Measurements from ENCODE around the gene ACTL10.

DNA sequence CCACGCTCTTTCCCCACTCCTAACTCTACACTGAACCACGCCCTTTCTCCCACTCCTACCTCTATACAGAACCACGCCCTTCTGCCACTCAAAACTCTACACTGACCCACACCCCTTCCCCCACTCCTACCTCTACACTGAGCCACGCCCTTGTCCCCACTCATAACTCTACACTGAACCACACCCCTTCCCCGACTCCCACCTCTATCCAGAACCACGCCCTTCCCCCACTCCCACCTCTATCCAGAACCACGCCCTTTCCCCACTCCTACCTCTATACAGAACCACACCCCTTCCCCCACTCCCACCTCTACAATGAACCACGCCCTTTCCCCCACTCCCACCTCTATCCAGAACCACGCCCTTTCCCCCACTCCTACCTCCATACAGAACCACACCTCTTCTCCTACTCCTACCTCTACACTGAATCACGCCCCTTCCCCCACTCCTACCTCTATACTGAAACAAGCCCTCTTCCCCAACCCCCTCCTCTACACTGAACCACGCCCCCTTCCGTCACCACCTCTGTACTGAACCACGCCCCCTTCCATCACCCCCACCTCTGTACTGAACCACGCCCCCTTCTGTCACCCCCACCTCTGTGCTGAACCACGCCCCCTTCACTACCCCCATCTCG is 43.3 kb downstream of the ACTL10 start:
- TF ChIP-seq, protein P1, sequence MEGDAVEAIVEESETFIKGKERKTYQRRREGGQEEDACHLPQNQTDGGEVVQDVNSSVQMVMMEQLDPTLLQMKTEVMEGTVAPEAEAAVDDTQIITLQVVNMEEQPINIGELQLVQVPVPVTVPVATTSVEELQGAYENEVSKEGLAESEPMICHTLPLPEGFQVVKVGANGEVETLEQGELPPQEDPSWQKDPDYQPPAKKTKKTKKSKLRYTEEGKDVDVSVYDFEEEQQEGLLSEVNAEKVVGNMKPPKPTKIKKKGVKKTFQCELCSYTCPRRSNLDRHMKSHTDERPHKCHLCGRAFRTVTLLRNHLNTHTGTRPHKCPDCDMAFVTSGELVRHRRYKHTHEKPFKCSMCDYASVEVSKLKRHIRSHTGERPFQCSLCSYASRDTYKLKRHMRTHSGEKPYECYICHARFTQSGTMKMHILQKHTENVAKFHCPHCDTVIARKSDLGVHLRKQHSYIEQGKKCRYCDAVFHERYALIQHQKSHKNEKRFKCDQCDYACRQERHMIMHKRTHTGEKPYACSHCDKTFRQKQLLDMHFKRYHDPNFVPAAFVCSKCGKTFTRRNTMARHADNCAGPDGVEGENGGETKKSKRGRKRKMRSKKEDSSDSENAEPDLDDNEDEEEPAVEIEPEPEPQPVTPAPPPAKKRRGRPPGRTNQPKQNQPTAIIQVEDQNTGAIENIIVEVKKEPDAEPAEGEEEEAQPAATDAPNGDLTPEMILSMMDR (IDR thresholded peaks at IDR 0.05): no peak
- no peak for TF ChIP-seq POLR2AphosphoS5 (IDR thresholded peaks at IDR 0.05)
- no peak for TF ChIP-seq EP300 (IDR thresholded peaks at IDR 0.05)
- no peak for TF ChIP-seq POLR2A (IDR thresholded peaks at IDR 0.05)

Measured in sigmoid colon (tissue), 4 donors.